Activated T-cell treated with anti-CD3 and anti-CD28 coated beads for 4 hours (primary cell): ENCODE results near the gene TMPRSS13.

Source experiments
- DNase-seq: peaks from one replicate; pipeline ENCODE4 v3.0.0-alpha.2; 2020

Gene TMPRSS13

GRCh38 chr11:117910525-117910924 lies 18.7 kb downstream of the TMPRSS13 start:
- no peak for DNase-seq

DNA sequence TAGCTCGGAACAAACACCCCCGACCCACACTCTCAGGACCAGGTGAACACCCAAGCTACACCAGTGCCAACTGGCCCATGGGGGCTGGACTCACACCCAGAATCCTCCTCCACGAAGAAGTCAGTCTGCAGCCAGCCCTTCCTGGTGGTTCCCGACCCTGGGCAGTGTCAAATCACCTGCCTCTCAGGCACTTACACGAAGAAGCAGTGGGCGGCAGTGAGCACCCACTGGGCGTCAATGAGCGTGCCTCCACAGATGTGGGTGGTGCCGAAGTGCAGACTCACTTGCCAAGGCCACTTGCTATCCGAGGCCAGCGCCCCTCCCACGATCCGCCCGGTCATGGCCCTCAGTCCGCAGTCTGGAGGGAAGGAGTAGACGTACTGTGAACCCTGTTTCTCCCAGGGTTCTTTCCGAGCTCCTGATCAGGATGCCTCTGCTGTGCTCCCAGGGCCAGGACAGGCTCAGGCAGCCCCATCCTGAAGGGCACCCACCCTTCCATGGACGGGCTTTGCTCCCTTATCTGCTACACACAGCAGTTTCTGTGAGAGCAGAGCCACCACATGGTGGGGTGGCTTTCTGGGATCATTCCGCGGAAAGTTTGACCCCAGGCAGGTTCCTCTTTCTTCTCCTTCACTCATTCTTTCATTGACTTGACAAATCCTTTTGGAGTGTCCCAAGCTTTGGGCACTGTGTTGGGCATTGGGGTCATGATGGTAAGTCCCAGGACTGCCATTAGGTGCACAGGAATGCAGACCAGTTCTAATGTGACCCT lies 19.4 kb downstream of the TMPRSS13 start:
- no peak for DNase-seq

GRCh38 chr11:117908959-117909610 lies 20.1 kb downstream of the TMPRSS13 start:
- DNase-seq = no peak

- DNase-seq = no peak
Observed at GRCh38 chr11:117908109-117908895, 20.9 kb downstream of the TMPRSS13 start.

GRCh38 chr11:117907276-117908108 lies 21.7 kb downstream of the TMPRSS13 start:
- DNase-seq = peak; percentile 67

DNA sequence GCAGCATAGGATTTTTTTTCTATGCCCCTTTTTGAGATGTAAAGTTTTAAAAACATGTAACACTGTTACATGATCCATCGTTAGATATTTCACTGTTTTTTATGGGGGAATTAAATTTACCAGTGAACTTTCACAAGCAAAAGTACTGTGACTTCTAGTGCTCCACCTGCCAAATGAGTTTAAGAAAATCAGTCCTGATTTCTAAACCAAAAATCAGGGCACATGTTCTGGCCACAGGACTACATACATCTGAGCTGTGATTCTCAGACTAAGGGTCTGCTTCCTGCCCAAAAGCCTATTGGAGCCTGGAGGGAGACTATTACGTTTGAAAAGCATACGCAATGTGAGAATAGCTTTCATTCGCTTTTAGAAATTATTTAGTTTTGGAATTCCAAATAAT lies 22.5 kb downstream of the TMPRSS13 start:
- no peak for DNase-seq

GRCh38 chr11:117906126-117906525 lies 23.1 kb downstream of the TMPRSS13 start:
- no peak for DNase-seq

- no peak for DNase-seq
Observed at GRCh38 chr11:117905524-117905923, 23.7 kb downstream of the TMPRSS13 start.

DNA sequence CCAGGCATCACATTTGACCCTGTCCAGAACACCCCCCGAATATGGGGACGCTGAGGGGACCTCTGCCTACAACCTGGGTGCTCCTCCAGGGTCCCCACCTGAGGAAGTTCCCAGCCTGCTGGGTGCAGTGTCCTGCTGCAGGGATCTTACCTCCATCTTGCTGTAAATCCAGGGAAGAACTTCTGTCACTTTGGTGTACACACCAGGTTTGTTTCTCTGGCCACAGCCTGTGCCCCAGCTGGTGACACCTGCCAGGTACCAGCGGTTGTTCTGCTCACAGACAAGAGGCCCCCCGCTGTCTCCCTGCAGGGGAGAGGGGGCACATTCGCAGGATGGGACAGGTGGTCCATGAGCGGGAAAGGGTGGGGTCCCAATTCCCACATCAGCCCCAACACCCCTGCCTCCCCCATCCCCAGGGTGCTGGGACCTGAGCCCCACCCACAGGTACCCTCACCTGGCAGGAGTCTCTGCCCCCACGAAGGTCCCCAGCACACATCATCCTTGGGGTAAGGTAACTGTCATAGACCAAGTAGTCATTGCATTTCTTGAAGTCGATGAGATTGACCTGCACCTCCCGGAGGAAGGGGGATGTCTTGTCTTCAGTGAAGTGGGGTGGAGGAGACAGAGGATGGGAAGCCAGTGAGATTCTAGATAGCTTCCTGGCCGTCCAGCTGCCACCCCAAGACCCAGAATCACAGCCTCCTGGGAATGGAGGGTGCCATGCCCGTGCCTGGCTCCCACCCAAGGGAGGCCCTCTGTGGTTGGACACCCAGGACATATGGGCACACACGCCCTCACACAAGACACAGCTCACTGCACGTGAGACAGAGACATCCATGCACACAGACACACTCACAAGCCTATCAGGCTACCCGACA lies 25.5 kb downstream of the TMPRSS13 start:
- no peak for DNase-seq

DNA sequence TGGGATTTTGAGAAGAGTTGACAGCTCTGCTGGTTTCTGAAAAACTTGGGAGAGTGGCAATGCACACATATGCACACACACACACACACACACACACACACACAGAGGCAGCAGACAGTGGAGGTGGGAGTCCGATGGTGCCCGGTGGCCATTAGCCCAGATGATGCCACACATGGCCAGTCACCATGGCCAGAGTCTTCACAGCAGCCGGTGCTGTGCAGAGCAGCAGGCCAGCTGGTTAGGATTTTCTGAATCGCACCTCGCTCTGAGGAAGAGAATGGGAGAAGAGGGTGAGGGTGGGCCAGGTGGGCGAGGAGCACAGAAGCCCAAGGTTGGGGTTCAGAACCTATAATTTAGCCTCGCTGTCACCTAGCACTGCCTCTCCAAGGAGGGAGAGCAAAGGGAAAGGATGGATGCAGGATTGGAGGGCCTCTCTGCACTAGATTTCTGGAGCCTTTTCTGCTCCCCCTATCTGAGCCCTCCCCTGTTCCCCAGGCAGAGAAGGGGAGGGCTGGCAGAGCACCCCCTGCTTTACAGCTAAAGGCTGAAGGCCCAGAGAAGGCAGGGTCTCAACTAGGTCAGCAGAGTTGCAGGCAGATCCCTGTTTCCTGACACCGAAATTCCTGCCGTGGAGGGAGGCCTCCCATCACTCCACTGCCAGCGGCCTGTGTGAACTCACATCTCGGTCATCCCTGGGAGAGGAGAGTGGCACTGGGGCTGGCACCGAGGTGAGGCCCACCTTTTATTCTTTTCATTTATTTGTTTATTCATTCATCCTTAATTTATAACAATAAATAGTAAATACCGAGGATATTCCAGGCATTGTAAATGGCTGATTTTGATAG lies 27.0 kb downstream of the TMPRSS13 start:
- DNase-seq = no peak

DNA sequence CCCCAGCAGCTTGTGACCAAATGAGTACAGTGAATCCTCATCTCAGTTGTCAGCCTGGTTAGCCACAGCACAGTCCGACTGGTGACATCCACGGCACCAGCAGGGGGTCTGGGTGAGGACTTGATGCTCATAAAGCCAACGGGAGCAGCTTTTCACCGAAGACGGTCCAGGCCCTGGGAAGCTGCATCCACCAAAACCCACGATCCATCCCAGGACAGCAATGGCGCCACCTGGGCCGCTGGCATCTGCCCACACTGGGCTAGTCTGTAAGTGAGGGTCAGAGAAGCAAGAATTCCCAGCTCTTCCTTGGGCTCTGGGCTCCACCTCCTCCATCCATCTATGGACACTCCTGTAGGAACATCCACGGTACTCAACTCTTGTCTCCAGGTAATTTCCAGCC lies 27.6 kb downstream of the TMPRSS13 start:
- DNase-seq = no peak

DNA sequence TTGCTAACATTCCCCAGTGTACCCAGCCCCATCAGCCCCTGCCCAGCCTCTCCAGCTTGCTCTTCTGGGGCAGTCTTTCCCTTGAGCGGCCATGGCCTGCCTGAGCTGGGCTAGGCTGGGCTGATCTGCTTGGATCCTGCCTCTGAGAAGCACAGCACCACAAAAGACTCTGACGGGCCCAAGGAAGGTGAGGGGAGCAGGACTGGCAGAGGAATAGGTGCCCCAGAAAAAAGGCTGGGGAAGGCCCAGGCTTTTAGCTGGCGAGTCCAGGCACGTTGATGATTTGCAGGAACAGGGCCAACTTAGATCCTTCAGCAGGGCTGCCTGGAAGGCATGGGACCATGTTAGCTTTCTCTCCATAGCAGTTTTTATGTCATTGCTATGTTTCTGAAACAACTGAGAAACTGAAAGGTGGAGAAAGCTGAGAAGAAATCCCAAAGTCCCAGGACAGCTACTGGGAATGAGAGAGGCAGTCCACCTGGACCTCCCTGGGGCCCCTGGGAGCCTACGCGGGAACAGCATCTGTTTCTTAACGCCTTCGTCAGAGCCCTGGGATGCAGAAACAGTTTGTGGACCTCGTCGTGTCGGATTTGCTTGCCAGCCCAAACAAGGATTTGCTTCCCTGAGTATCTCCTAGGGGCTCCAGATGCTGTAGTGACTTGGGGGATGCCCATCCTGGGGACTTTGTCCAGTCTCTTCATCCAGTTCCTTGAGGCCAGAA lies 28.3 kb downstream of the TMPRSS13 start:
- no peak for DNase-seq

- no peak for DNase-seq
Observed at GRCh38 chr11:117900121-117900648, 29.0 kb downstream of the TMPRSS13 start.

GRCh38 chr11:117898059-117898458 lies 31.1 kb downstream of the TMPRSS13 start:
- DNase-seq = no peak

DNA sequence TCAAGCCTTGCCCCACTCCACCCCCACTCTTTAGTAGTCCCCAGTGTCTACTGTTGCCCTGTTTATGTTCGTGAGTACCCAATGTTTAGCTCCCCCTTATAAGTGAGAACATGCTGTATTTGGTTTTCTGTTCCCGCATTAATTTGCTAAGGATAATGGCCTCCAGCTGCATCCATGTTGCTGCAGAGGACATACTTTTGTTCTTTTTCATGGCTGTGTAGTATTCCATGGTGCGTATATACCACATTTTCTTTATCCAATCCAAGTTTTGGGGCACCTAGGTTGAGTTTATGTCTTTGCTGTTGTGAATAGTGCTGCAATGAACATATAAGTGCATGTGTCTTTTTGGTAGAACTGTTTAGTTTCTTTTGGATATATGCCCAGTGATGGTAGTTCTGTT lies 36.6 kb downstream of the TMPRSS13 start:
- DNase-seq = no peak

GRCh38 chr11:117891362-117891761 lies 37.8 kb downstream of the TMPRSS13 start:
- DNase-seq = no peak

- DNase-seq = no peak
Observed at GRCh38 chr11:117888139-117888566, 41.0 kb downstream of the TMPRSS13 start.

GRCh38 chr11:117887431-117888138 lies 41.6 kb downstream of the TMPRSS13 start:
- no peak for DNase-seq

DNA sequence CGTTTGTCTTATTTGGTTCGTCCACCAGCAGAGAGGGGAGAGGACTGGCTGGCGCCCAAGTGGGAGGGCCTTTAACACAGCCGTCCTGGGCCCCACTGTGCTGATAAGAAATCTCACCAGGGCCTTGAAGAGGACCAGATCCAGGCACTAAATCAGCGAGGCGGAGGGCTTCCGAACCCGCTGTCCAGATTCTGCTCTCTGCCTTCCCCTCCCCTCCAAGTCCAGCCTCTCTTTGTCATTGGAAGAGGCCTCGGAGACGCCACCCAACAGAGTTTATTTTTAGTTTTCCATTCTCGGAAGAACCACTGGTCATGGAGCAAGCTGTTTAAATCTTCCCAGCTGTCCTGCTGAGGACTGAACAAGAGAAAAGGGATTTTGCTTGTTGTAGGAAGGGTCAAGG lies 43.4 kb downstream of the TMPRSS13 start:
- no peak for DNase-seq
